ENCODE results near the gene LYPD6B. TPM values are rescaled to one million over a fixed set of nuclear protein-coding genes. Genes with fewer than 3 reads are reported as not detected.

The LYPD6B gene
- total RNA-seq, 1 donor from 2014 or later = 1.2 TPM

DNA sequence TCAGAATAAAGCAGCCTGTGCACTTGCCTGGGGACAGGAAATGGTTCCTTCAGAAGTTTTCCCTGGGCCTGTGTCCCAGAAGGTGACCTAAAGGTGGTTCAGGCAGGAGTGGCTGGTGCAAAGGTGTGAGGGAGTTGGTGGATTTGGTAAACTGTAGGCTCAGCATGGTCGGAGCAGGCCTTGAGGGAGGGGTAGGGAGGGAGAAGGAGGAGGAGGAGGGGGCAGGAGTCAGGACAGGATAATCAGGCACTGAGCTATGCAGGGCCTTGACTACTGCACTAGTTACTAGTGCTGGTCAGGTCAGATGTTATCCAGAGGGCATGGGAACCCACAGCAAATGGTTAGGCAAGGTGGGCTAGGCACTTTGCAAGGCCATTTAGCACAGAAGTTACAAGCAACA lies 21.3 kb downstream of the LYPD6B start:
- Mint-ChIP-seq H3K27ac (ENCODE audit: unreplicated experiment) (no peak overlapping the region), H3K27me3 (ENCODE audit: low read depth) (no peaks in the 10 kb centered on the region), H3K36me3 (ENCODE audit: low read depth) (no peaks in the 10 kb centered on the region), H3K4me1 (ENCODE audit: low read depth) (peaks cover 12% of the 10 kb centered on the region), H3K4me3 (ENCODE audit: unreplicated experiment) (no peak overlapping the region), H3K9me3 (ENCODE audit: low read depth) (no peaks in the 10 kb centered on the region)
- no peak for DNase-seq (ENCODE audit: low spot score)
- TF ChIP-seq, protein P1, sequence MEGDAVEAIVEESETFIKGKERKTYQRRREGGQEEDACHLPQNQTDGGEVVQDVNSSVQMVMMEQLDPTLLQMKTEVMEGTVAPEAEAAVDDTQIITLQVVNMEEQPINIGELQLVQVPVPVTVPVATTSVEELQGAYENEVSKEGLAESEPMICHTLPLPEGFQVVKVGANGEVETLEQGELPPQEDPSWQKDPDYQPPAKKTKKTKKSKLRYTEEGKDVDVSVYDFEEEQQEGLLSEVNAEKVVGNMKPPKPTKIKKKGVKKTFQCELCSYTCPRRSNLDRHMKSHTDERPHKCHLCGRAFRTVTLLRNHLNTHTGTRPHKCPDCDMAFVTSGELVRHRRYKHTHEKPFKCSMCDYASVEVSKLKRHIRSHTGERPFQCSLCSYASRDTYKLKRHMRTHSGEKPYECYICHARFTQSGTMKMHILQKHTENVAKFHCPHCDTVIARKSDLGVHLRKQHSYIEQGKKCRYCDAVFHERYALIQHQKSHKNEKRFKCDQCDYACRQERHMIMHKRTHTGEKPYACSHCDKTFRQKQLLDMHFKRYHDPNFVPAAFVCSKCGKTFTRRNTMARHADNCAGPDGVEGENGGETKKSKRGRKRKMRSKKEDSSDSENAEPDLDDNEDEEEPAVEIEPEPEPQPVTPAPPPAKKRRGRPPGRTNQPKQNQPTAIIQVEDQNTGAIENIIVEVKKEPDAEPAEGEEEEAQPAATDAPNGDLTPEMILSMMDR (IDR thresholded peaks at IDR 0.05) = no peak

DNA sequence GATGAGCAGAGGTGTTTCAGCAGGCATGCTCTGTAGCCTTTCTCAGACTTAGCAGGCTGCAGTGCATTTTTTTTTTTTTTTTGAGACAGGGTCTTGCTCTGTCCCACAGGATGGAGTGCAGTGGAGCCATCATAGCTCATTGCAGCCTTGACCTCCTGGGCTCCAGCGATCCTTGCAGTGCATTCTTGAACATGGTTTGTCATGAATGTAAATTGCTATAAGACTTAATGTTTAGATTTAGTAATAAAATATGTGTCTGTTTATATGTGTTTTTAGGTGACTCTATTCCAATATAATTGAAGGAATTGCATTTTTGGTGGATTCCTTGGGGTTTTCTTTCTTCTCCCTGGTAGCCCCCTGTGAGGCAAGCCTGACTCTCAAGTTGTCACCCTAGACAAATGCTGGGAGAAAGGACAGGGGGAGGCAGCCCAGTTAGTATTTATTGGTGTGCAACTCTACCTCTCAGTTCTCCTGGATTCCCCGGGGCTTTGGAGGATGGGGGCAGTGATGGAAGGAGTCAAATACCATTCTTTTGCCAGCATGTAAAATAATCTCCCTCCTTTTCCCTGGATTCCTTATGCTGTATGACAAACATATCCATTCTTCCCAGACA lies 22.7 kb downstream of the LYPD6B start:
- Mint-ChIP-seq H3K27ac (ENCODE audit: unreplicated experiment) (no peak overlapping the region), H3K27me3 (ENCODE audit: low read depth) (no peaks in the 10 kb centered on the region), H3K4me1 (ENCODE audit: low read depth) (peaks cover 13% of the 10 kb centered on the region), H3K9me3 (ENCODE audit: low read depth) (no peaks in the 10 kb centered on the region), H3K36me3 (ENCODE audit: low read depth) (no peaks in the 10 kb centered on the region), H3K4me3 (ENCODE audit: unreplicated experiment) (no peak overlapping the region)
- DNase-seq (ENCODE audit: low spot score) = no peak
- TF ChIP-seq, protein P1 (IDR thresholded peaks at IDR 0.05) = no peak

DNA sequence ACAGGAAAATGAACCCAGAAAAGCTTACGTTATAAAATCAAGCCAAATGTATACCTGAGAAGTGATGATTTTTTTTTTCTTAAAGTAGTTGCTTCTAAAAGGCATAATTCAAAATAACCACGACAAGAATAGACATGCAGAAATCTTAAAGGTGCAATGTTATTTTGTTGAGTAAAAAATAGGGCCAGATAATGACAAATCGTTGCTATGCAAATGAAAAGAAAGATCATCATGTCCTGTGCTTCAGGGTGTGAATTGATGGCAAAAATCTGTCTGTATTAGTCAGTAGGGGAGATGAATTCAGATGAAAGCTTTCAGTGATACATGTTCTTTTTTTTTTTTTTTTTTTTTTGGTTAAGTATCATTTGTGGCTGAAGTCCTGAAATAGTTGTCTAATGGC lies 24.0 kb downstream of the LYPD6B start:
- H3K27me3 Mint-ChIP-seq (ENCODE audit: low read depth) = no peaks in the 10 kb centered on the region
- no peak overlapping the region for H3K27ac Mint-ChIP-seq (ENCODE audit: unreplicated experiment)
- no peak for DNase-seq (ENCODE audit: low spot score)

DNA sequence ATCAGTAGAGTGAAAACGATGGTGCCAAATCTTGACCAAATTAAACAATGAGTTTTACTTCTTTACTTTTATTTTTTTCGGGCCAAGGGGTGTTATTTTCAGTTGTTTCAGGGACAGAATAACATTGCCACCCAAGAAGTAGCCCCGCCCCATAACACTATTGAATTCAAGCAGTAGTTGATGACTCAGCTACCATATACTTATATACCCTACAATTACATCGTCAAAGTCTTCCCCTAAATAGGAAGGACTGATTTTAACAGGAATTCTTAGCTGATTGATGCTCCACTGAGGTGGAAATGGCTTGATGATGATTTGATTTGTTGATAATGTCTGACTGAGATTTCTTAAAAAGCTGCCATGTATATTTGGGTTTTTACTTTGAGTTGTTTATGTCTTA lies 24.7 kb downstream of the LYPD6B start:
- Mint-ChIP-seq H3K27me3 (ENCODE audit: low read depth) (no peaks in the 10 kb centered on the region), H3K4me1 (ENCODE audit: low read depth) (peaks cover 13% of the 10 kb centered on the region), H3K27ac (ENCODE audit: unreplicated experiment) (no peak overlapping the region), H3K9me3 (ENCODE audit: low read depth) (no peaks in the 10 kb centered on the region), H3K4me3 (ENCODE audit: unreplicated experiment) (no peak overlapping the region), H3K36me3 (ENCODE audit: low read depth) (no peaks in the 10 kb centered on the region)
- DNase-seq (ENCODE audit: low spot score) = no peak
- TF ChIP-seq, protein P1 (IDR thresholded peaks at IDR 0.05) = no peak

More for the DNA sequence above, 24.0 kb downstream of the LYPD6B start:
- H3K36me3 Mint-ChIP-seq (ENCODE audit: low read depth) = no peaks in the 10 kb centered on the region
- H3K4me3 Mint-ChIP-seq (ENCODE audit: unreplicated experiment) = no peak overlapping the region
- H3K4me1 Mint-ChIP-seq (ENCODE audit: low read depth) = peaks cover 13% of the 10 kb centered on the region
- no peaks in the 10 kb centered on the region for H3K9me3 Mint-ChIP-seq (ENCODE audit: low read depth)
- TF ChIP-seq, protein P1 (IDR thresholded peaks at IDR 0.05) = no peak

DNA sequence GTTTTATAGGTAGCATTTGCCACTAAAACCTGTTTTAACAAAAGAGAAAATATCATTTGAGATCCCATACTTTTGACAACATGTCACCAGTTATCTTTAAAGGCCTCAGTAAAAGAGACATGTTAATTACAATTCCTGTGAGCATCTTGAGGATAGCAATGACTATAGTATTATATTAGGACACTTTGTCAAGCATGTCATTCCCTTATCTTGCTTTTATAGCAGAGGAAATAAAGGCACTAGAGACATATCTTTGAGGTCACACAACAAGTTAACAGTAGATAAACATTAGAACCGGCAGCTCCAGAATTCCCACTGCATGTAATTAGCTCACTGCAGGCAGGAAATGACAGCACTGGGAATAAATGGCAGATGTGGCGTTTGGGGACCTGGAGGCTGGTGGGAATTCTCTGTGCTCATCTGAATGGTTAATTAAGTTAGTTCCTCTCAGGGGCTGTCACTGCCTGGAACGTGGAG lies 25.9 kb downstream of the LYPD6B start:
- DNase-seq (ENCODE audit: low spot score) = no peak
- H3K9me3 Mint-ChIP-seq (ENCODE audit: low read depth) = no peaks in the 10 kb centered on the region
- no peaks in the 10 kb centered on the region for H3K27me3 Mint-ChIP-seq (ENCODE audit: low read depth)
- TF ChIP-seq, protein P1 (IDR thresholded peaks at IDR 0.05) = no peak
- H3K4me1 Mint-ChIP-seq (ENCODE audit: low read depth) = peaks cover 21% of the 10 kb centered on the region
- H3K4me3 Mint-ChIP-seq (ENCODE audit: unreplicated experiment) = no peak overlapping the region
- no peaks in the 10 kb centered on the region for H3K36me3 Mint-ChIP-seq (ENCODE audit: low read depth)
- no peak overlapping the region for H3K27ac Mint-ChIP-seq (ENCODE audit: unreplicated experiment)
